Upper lobe of left lung (tissue), 6 donors: ENCODE measurements around the gene NBPF20. TPM values are rescaled to one million over a fixed set of nuclear protein-coding genes. Genes with fewer than 3 reads are reported as not detected.
A peak's percentile ranks its signal among the peaks of the same experiment; 100 is the strongest.
"Not testable (repeated sequence)": the region's sequence is repeated elsewhere in the genome, so short reads cannot be mapped to it uniquely, and the experiment has no call there.

Experiments used
- ATAC-seq, 2 donors: fragments of 200-7000 bp; cut with Tn5 transposase; one replicate each; pipeline ENCODE4 v1.9.1; 2022; ENCODE audit warnings: mild to moderate bottlenecking in 2 of 2, moderate library complexity in 2 of 2; ENCODE audit not compliant: low FRiP score in 2 of 2
- DNase-seq, 2 donors: peaks; one replicate each; pipeline ENCODE4 v3.0.0-alpha.2; 2019 to 2020
- H3K27ac ChIP-seq, 4 donors: fragments of 200-600 bp; sonication (generic); one replicate each; pipeline ENCODE4 v1.5.1; 2016 to 2019
- H3K27me3 ChIP-seq, 4 donors: fragments of 200-600 bp; sonication (generic); one replicate each; pipeline ENCODE4 v1.5.1; 2017 to 2019
- H3K36me3 ChIP-seq, 4 donors: fragments of 200-600 bp; sonication (generic); one replicate each; pipeline ENCODE4 v1.5.1; 2016 to 2019
- H3K4me1 ChIP-seq, 4 donors: fragments of 200-600 bp; sonication (generic); one replicate each; pipeline ENCODE4 v1.5.1; 2018 to 2019
- H3K4me3 ChIP-seq, 4 donors: fragments of 200-600 bp; sonication (generic); one replicate each; pipeline ENCODE4 v1.5.1; 2017 to 2019; ENCODE audit warnings: mild to moderate bottlenecking in 2 of 4, moderate library complexity in 1 of 4
- H3K9me3 ChIP-seq, 4 donors: fragments of 200-600 bp; sonication (generic); one replicate each; pipeline ENCODE4 v1.5.1; 2018 to 2019
- WGBS, 2 donors: methylation state at CpG; one replicate each; pipeline ENCODE4 v1.1.5; 2017 to 2018; 5-methylcytosine and 5-hydroxymethylcytosine counted together
- small RNA-seq, 4 donors: library from RNA; depleted of rRNA; stranded (forward); fragments of <200 nt; gene quantifications; one replicate each; pipeline ENCODE3, GENCODE V24; 2016
- total RNA-seq, 6 donors: library from RNA; depleted of rRNA in 4 of 6; stranded (reverse); fragments of >200 nt in 4 of 6; gene quantifications; one replicate each; pipeline versions ENCODE4 v1.1.0 to v1.2.1, GENCODE V29; 2016 to 2021
- TF ChIP-seq, protein P1 (sequence below), 6 experiments: fragments of 450-650 bp in 4 of 6; fragments of 200-600 bp in 2 of 6; sonication (generic) in 2 of 6; IDR thresholded peaks; one replicate each; pipeline ENCODE4 v1.5.1; 2016 to 2019; ENCODE audit warnings: antibody characterized with exemption in 6 of 6
- donor health status: DM: no; HTN: no; CAD: no; lungs with moderate emphysema.
- donor health status: DM: no; HTN: yes; CAD: no; lungs with severe emphysema.

NBPF20 gene
- total RNA-seq, 6 donors from 2014 or later = 1.8 to 9.4 (median 2.5) TPM

DNA sequence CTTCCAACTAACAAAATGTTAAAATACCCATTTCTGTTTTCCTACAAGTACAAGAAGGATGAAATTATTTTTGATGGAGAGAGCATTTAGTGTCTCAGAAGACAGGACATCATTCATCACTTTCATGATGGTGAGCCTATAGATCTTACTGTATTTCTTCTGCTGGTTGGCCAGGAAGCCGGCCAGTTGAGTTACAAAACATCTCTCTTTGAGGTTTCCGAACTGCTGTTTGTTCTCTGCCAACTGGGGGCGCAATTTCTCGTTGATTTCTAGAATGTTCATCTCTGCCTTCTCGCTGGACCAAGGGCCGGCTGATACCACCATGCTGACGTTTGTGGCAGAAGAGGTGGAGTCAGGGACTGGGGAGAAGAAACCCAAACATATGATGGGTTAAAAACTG is 20.5 kb downstream of the NBPF20 start:
- ATAC-seq, H3K27me3 ChIP-seq, H3K9me3 ChIP-seq, H3K27ac ChIP-seq, H3K36me3 ChIP-seq, H3K4me1 ChIP-seq, H3K4me3 ChIP-seq, DNase-seq: not testable (repeated sequence)
- TF ChIP-seq, protein P1, sequence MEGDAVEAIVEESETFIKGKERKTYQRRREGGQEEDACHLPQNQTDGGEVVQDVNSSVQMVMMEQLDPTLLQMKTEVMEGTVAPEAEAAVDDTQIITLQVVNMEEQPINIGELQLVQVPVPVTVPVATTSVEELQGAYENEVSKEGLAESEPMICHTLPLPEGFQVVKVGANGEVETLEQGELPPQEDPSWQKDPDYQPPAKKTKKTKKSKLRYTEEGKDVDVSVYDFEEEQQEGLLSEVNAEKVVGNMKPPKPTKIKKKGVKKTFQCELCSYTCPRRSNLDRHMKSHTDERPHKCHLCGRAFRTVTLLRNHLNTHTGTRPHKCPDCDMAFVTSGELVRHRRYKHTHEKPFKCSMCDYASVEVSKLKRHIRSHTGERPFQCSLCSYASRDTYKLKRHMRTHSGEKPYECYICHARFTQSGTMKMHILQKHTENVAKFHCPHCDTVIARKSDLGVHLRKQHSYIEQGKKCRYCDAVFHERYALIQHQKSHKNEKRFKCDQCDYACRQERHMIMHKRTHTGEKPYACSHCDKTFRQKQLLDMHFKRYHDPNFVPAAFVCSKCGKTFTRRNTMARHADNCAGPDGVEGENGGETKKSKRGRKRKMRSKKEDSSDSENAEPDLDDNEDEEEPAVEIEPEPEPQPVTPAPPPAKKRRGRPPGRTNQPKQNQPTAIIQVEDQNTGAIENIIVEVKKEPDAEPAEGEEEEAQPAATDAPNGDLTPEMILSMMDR (IDR thresholded peaks at IDR 0.05) = peak in 1 of 6 experiments; percentile 12
- WGBS, 2 donors = 32 to 40% methylated on average over 4 of the region's 7 CpGs

DNA sequence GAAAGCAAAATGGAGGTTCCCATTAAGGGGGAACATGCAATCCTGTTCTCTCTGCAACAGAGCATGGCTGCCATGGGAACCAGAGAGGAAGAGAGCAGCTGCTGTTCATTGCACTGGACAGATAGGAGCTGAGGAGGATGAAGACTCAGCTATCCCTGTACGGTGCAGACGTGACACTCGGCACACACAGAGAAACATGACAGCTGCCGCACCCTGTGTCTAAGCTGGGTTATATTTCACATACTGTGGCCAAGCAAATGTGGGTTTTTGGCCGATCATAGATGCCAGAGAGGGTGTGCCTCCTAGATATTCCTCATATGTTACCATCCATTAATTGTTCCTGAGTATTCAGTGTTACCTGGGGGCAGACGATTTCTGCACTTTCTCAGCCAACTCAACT is 24.7 kb downstream of the NBPF20 start:
- WGBS, 2 donors = 84 to 99% methylated on average over 6 of the region's 6 CpGs
- ATAC-seq, H3K4me1 ChIP-seq, DNase-seq, H3K27ac ChIP-seq, H3K4me3 ChIP-seq, H3K36me3 ChIP-seq, H3K9me3 ChIP-seq, H3K27me3 ChIP-seq: not testable (repeated sequence)

Small RNA genes lying within 50 kb of the gene (small RNA-seq; reads per million reads assigned to genes)
- 0 to 0.68 (median 0.10) reads per million in 4 donors for gene RF00003

Other genes starting within 250 kb of the NBPF20 start
- gene PPIAL4D, start 183.4 kb downstream of the NBPF20 start, total RNA-seq = not detected
- gene GPR89A, start 182.4 kb upstream of the NBPF20 start, total RNA-seq = 10 to 100 TPM; 13.4 to 51.3 (median 25.4) TPM